Neuronal stem cell (in vitro differentiated cells): ENCODE data around the gene RPUSD3.

Source experiments
- DNase-seq: peaks from one replicate; pipeline ENCODE4 v3.0.0-alpha.2; 2013; ENCODE audit warnings: low spot score
- H2AFZ ChIP-seq: one replicate; pipeline ENCODE4 v1.6.1; 2013; ENCODE audit warnings: mild to moderate bottlenecking, low read length, inconsistent platforms
- H2AK5ac ChIP-seq: 2 replicates; pipeline ENCODE4 v1.6.1; 2013; ENCODE audit warnings: low read depth, mild to moderate bottlenecking, inconsistent platforms, low read length, moderate library complexity, mixed read lengths
- H2BK120ac ChIP-seq: 2 replicates; pipeline ENCODE4 v1.6.1; 2013; ENCODE audit warnings: low read depth, mild to moderate bottlenecking, inconsistent platforms, low read length, moderate library complexity, mixed read lengths
- H2BK12ac ChIP-seq: one replicate; pipeline ENCODE4 v1.6.1; 2013; ENCODE audit warnings: low read length, inconsistent platforms
- H2BK15ac ChIP-seq: 2 replicates; pipeline ENCODE4 v1.6.1; 2013; ENCODE audit warnings: mild to moderate bottlenecking, low read length, inconsistent platforms, mixed read lengths
- H2BK5ac ChIP-seq: one replicate; pipeline ENCODE4 v1.6.1; 2013; ENCODE audit warnings: inconsistent platforms, mild to moderate bottlenecking, low read length, moderate library complexity
- H3K14ac ChIP-seq: one replicate; pipeline ENCODE4 v1.6.1; 2013; ENCODE audit warnings: low read length, inconsistent platforms
- H3K18ac ChIP-seq: 2 replicates; pipeline ENCODE4 v1.6.1; 2013; ENCODE audit warnings: low read length, inconsistent platforms
- H3K23ac ChIP-seq: 2 replicates; pipeline ENCODE4 v1.6.1; 2013; ENCODE audit warnings: low read depth, mild to moderate bottlenecking, mixed read lengths, low read length, inconsistent platforms; ENCODE audit not compliant: poor library complexity
- H3K27ac ChIP-seq: replicated peaks from 3 replicates; pipeline ENCODE4 v1.5.1; 2013; ENCODE audit warnings: low read length, inconsistent platforms
- H3K27me3 ChIP-seq, 3 experiments: 2 replicates each; pipeline ENCODE4 v1.6.1; 2013; ENCODE audit warnings: low read length in 3 of 3, mild to moderate bottlenecking in 2 of 3, inconsistent platforms in 1 of 3, low read depth in 1 of 3, mixed read lengths in 1 of 3, moderate library complexity in 1 of 3; ENCODE audit not compliant: control insufficient read depth in 3 of 3, insufficient read depth in 3 of 3
- H3K36me3 ChIP-seq, 2 donors: replicated peaks in 1 of 2; 2 replicates each; pipeline ENCODE4 v1.6.1; 2013; ENCODE audit warnings: low read length in 2 of 2; ENCODE audit not compliant: control insufficient read depth in 2 of 2, insufficient read depth in 2 of 2
- H3K4ac ChIP-seq: 2 replicates; pipeline ENCODE4 v1.6.1; 2013; ENCODE audit warnings: inconsistent platforms, mild to moderate bottlenecking, low read length, moderate library complexity
- H3K4me1 ChIP-seq, 2 donors: 1 replicate in 1 of 2; 2 replicates in 1 of 2; pipeline ENCODE4 v1.6.1; 2013; ENCODE audit warnings: low read length in 2 of 2, low read depth in 1 of 2; ENCODE audit not compliant: control insufficient read depth in 2 of 2, insufficient read depth in 1 of 2
- H3K4me2 ChIP-seq: one replicate; pipeline ENCODE4 v1.6.1; 2013; ENCODE audit warnings: mild to moderate bottlenecking, low read length, inconsistent platforms; ENCODE audit not compliant: insufficient read depth, poor library complexity, severe bottlenecking
- H3K4me3 ChIP-seq, 2 donors: 2 replicates each; pipeline ENCODE4 v1.5.1; 2013; ENCODE audit warnings: low read length in 2 of 2, mild to moderate bottlenecking in 2 of 2, inconsistent platforms in 1 of 2, moderate library complexity in 1 of 2
- H3K79me1 ChIP-seq: one replicate; pipeline ENCODE4 v1.6.1; 2013; ENCODE audit warnings: low read depth, mild to moderate bottlenecking, inconsistent platforms, low read length, moderate library complexity
- H3K9ac ChIP-seq: one replicate; pipeline ENCODE4 v1.6.1; 2013; ENCODE audit warnings: mild to moderate bottlenecking, low read depth, low read length, inconsistent platforms; ENCODE audit not compliant: poor library complexity
- H3K9me3 ChIP-seq, 2 donors: replicated peaks in 1 of 2; 2 replicates each; pipeline versions ENCODE3 to v1.6.1; 2013; ENCODE audit warnings: low read length in 2 of 2, mild to moderate bottlenecking in 2 of 2, inconsistent platforms in 1 of 2, low read depth in 1 of 2, mixed read lengths in 1 of 2, moderate library complexity in 1 of 2; ENCODE audit not compliant: control insufficient read depth in 2 of 2, insufficient read depth in 1 of 2
- H4K8ac ChIP-seq: one replicate; pipeline ENCODE4 v1.6.1; 2013; ENCODE audit warnings: low read depth, mild to moderate bottlenecking, inconsistent platforms, low read length, moderate library complexity
- H4K91ac ChIP-seq: one replicate; pipeline ENCODE4 v1.6.1; 2013; ENCODE audit warnings: low read length, low read depth, mild to moderate bottlenecking, inconsistent platforms; ENCODE audit not compliant: poor library complexity
- WGBS, 2 donors: extraction: QIAGEN DNeasy Blood & Tissue Kit; methylation state at CpG; one replicate each; pipeline ENCODE4 v1.1.7; 2013; ENCODE audit warnings: missing lambda C conversion rate in 2 of 2, mixed read lengths in 1 of 2; ENCODE audit not compliant: insufficient read length in 2 of 2, insufficient replicate concordance in 1 of 2; ENCODE audit errors: extremely low coverage in 2 of 2; 5-methylcytosine and 5-hydroxymethylcytosine counted together

RPUSD3 gene

DNA sequence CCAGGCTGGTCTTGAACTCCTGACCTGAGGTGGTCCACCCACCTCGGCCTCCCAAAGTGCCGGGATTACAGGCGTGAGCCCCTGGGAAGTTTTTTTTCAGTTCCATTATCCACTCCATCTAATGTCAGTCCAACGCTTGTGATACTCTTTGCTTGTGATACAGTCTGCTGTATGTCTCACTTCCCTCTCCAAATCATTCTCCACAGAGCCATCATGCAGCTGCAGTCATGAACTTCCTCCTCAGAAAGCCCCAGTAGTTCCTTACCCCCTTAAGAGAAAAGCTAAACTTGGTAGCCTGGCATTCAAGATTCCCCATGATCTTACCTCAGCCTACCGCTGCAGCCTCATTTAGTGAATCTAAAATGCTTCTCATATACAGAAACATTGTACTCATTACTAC is 48.6 kb downstream of the RPUSD3 start:
- no peak for DNase-seq
- peaks cover 29 to 69% of the 10 kb centered on the region in 2 donors for H3K36me3 ChIP-seq
- H3K9me3 ChIP-seq: no peaks in the 10 kb centered on the region
- no peak overlapping the region for H3K4ac ChIP-seq
- H2BK12ac ChIP-seq: no peak overlapping the region
- H3K9ac ChIP-seq: no peak overlapping the region
- no peak overlapping the region for H2AK5ac ChIP-seq
- H3K4me3 ChIP-seq: no peak overlapping the region
- no peaks in the 10 kb centered on the region for H3K27me3 ChIP-seq
- no peak overlapping the region for H3K27ac ChIP-seq
- no peak overlapping the region for H4K91ac ChIP-seq
- no peak overlapping the region for H4K8ac ChIP-seq
- H3K79me1 ChIP-seq: peaks cover 4% of the 10 kb centered on the region
- no peak overlapping the region for H2BK15ac ChIP-seq
- no peak overlapping the region for H3K18ac ChIP-seq
- WGBS, 2 donors: no CpG with 5 or more reads among the region's 5 CpGs
- peaks cover 7 to 9% of the 10 kb centered on the region in 2 donors for H3K4me1 ChIP-seq
- no peak overlapping the region for H3K23ac ChIP-seq
- no peak overlapping the region for H3K4me2 ChIP-seq
- H2BK5ac ChIP-seq: no peak overlapping the region
- H3K14ac ChIP-seq: no peak overlapping the region
- no peak overlapping the region for H2AFZ ChIP-seq
- no peak overlapping the region for H2BK120ac ChIP-seq

DNA sequence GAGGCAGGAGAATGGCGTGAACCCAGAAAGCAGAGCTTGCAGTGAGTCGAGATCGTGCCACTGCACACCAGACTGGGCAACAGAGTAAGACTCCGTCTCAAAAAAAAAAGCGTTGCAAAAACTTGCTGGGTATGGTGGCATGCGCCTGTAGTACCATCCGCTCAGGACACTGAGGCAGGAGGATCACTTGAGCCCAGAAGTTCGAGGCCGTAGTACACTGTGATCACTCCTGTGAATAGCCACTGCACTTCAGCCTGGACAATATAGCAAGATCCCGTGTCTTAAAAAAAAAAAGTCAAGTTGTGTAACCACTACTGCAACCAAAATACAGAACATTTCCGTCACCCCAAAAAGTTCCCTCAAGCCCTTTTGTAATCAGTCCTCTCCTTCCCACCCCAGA is 49.4 kb downstream of the RPUSD3 start:
- Histone ChIP-seq H4K91ac (no peak overlapping the region), H3K9me3 (no peaks in the 10 kb centered on the region), H2BK12ac (no peak overlapping the region), H2BK15ac (no peak overlapping the region), H2BK120ac (no peak overlapping the region), H3K4ac (no peak overlapping the region), H3K27me3 (no peaks in the 10 kb centered on the region), H4K8ac (no peak overlapping the region), H3K79me1 (peaks cover 4% of the 10 kb centered on the region), H3K9ac (no peak overlapping the region), H3K4me2 (no peak overlapping the region), H3K18ac (no peak overlapping the region), H3K36me3 (peaks cover 27 to 69% of the 10 kb centered on the region in 2 donors), H3K4me1 (peaks cover 7 to 9% of the 10 kb centered on the region in 2 donors), H3K27ac (no peak overlapping the region), H3K4me3 (no peak overlapping the region), H2AK5ac (no peak overlapping the region), H3K23ac (no peak overlapping the region), H2AFZ (no peak overlapping the region), H3K14ac (no peak overlapping the region), H2BK5ac (no peak overlapping the region)
- no peak for DNase-seq
- WGBS, 2 donors: no CpG with 5 or more reads among the region's 11 CpGs

DNA sequence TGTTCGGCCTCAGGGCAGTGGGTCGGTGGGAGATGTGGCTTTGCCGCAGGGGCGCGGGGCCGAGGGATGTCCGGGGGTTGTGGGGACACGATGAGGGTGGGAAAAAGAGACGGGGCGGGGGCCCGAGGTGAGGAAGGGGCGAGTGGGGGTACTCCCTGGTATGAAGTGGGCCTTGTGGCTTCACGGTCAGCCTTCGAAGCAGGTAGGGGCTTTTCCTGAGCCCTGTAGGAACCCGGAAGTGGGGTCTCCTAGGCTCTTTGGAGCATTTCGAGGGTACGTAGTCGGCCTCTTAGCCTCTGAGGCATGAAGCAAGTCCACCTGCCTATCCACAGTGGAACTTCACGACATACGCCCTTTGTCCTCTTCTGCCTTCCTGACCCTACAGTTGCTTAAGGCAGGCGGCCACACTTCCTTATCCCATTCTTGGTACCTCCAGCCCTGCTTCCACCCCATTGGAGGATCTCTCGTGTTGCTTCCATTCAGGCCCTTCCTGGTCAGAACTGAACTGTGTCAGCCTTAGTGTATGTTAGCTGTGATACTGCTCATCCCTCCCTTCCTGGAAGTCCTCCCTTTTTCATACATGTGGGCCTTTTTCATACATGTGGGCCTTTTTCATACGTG is 50.5 kb downstream of the RPUSD3 start:
- Histone ChIP-seq H3K36me3 (peaks cover 30 to 67% of the 10 kb centered on the region in 2 donors), H3K79me1 (peaks cover 4% of the 10 kb centered on the region), H3K14ac (no peak overlapping the region), H2BK12ac (no peak overlapping the region), H3K4me2 (peak overlapping the region; percentile 77), H3K4ac (peak overlapping the region; percentile 86), H3K23ac (peak overlapping the region; percentile 82), H2BK5ac (peak overlapping the region; percentile 4), H3K9me3 (no peaks in the 10 kb centered on the region), H4K8ac (no peak overlapping the region), H3K18ac (peak overlapping the region; percentile 55), H2BK15ac (no peak overlapping the region), H3K4me1 (peaks cover 7 to 9% of the 10 kb centered on the region in 2 donors), H2AFZ (peak overlapping the region; percentile 98), H3K4me3 (peak overlapping the region; percentile 71 to 88), H2BK120ac (no peak overlapping the region), H4K91ac (peak overlapping the region; percentile 11), H3K9ac (peak overlapping the region; percentile 95), H3K27me3 (no peaks in the 10 kb centered on the region), H2AK5ac (peak overlapping the region; percentile 13), H3K27ac (peak overlapping the region; percentile 49)
- WGBS, 2 donors: no CpG with 5 or more reads among the region's 23 CpGs
- no peak for DNase-seq

DNA sequence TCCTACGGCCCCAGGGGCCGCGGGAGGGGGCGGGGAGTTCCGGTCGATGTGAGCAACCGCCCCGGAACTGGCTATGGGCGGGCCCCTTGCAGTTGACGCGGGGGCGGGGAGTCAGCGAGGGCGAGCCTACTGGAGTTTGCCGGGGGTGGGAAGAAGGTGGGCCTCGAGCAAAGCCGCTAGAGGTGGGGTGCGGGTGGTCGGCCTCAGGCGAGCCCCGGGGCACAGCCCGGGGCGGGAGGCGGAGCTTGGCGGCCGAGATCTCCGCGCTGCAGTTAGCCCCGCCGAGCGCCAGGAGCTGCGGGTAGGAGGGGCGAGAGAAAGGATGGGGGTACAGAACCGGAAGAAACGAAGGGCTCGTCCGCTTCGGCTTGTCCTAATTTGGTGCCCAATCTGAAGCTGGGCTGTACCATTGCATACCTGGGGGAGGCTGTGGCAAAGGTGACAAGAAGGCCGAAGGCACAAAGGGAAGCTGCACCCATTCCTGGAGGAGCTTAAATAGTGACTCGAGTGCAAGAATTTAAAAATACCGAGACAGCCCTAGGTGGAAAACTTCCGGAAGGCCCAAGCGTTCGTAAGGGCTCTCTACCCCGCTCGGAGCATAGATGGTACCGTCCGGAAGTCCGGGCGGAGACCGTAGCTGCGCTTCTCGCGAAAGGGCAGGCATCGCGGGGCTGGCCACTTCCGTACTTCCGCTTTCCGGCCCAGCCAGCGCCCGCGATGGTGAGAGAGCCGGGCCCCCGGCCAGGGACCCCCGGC is 51.2 kb downstream of the RPUSD3 start, which contains the start of the genes ARPC4 and TADA3:
Gene ARPC4 (plus strand): TSS at position 678 of the 756 bp plus-strand sequence. CDS start 40 bp downstream, at position 718.
Gene TADA3 (minus strand): TSS at position 69 of the 756 bp plus-strand sequence. CDS start 1,007 bp downstream, outside the sequence.
- Histone ChIP-seq H2AFZ (peak within 1 kb of the TSS; percentile 98), H3K4me3 (peak within 1 kb of the TSS; percentile 71 to 88), H4K91ac (peak within 1 kb of the TSS; percentile 11), H3K4me2 (peak within 1 kb of the TSS; percentile 77), H3K27ac (peak within 1 kb of the TSS; percentile 98), H3K23ac (peak within 1 kb of the TSS; percentile 86), H2BK5ac (peak within 1 kb of the TSS; percentile 4), H2BK12ac (no peak within 1 kb of the TSS), H2BK15ac (no peak within 1 kb of the TSS), H3K18ac (peak within 1 kb of the TSS; percentile 90), H4K8ac (no peak within 1 kb of the TSS), H2BK120ac (no peak within 1 kb of the TSS), H3K27me3 (no peaks in the 10 kb centered on the region), H3K14ac (no peak within 1 kb of the TSS), H3K36me3 (peaks cover 29 to 65% of the 10 kb centered on the region in 2 donors), H3K4me1 (peaks cover 7 to 9% of the 10 kb centered on the region in 2 donors), H2AK5ac (peak within 1 kb of the TSS; percentile 13), H3K9me3 (no peaks in the 10 kb centered on the region), H3K79me1 (peaks cover 3% of the 10 kb centered on the region), H3K4ac (peak within 1 kb of the TSS; percentile 86), H3K9ac (peak within 1 kb of the TSS; percentile 95)
- peak; percentile 98 for DNase-seq
- WGBS, 2 donors: no CpG with 5 or more reads among the region's 65 CpGs
